Suprapubic skin (tissue), 4 donors: Measurements from ENCODE around the gene B4GALNT4.

Source experiments
- EP300 ChIP-seq: sonication (generic); formaldehyde crosslinking; IDR thresholded peaks from one replicate; pipeline ENCODE4 v1.6.1; 2017; ENCODE audit warnings: antibody characterized with exemption
- POLR2AphosphoS5 ChIP-seq, 3 donors: sonication (generic); formaldehyde crosslinking; IDR thresholded peaks; one replicate each; pipeline ENCODE4 v1.6.1; 2017; ENCODE audit warnings: antibody characterized with exemption in 3 of 3
- TF ChIP-seq, protein P1 (sequence below), 2 donors: fragments of 200-600 bp in 1 of 2; fragments of 450-650 bp in 1 of 2; sonication (generic) in 1 of 2; IDR thresholded peaks; one replicate each; pipeline ENCODE4 v1.5.1; 2016 to 2019; ENCODE audit warnings: antibody characterized with exemption in 2 of 2, mild to moderate bottlenecking in 1 of 2, moderate library complexity in 1 of 2

DNA sequence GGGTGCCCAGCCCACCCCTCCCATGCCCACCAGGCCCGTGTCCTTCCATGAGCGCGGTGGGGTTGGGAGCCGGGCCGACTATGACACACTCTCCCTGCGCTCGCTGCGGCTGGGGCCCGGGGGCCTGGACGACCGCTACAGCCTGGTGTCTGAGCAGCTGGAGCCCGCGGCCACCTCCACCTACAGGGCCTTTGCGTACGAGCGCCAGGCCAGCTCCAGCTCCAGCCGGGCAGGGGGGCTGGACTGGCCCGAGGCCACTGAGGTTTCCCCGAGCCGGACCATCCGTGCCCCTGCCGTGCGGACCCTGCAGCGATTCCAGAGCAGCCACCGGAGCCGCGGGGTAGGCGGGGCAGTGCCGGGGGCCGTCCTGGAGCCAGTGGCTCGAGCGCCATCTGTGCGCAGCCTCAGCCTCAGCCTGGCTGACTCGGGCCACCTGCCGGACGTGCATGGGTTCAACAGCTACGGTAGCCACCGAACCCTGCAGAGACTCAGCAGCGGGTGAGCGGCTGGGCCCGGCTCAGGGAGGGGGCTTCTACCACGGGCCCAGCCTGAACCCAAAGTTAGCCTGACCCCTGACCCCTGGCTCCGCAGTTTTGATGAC is 27.7 kb downstream of the B4GALNT4 start:
- TF ChIP-seq, protein P1, sequence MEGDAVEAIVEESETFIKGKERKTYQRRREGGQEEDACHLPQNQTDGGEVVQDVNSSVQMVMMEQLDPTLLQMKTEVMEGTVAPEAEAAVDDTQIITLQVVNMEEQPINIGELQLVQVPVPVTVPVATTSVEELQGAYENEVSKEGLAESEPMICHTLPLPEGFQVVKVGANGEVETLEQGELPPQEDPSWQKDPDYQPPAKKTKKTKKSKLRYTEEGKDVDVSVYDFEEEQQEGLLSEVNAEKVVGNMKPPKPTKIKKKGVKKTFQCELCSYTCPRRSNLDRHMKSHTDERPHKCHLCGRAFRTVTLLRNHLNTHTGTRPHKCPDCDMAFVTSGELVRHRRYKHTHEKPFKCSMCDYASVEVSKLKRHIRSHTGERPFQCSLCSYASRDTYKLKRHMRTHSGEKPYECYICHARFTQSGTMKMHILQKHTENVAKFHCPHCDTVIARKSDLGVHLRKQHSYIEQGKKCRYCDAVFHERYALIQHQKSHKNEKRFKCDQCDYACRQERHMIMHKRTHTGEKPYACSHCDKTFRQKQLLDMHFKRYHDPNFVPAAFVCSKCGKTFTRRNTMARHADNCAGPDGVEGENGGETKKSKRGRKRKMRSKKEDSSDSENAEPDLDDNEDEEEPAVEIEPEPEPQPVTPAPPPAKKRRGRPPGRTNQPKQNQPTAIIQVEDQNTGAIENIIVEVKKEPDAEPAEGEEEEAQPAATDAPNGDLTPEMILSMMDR (IDR thresholded peaks at IDR 0.05) = no peak
- no peak for TF ChIP-seq EP300
- no peak for TF ChIP-seq POLR2AphosphoS5 (IDR thresholded peaks at IDR 0.05)
